HL-60 (cell line): ENCODE results near the gene OMD.

Experiments used
- DNase-seq, 2 experiments: peaks; one replicate each; pipeline ENCODE4 v3.0.0-alpha.2; 2010 to 2020; ENCODE audit warnings: low read depth in 1 of 2, low spot score in 1 of 2
- H3K27ac ChIP-seq: fragments of 250-450 bp; sonication (Bioruptor Pico); replicated peaks from 2 replicates; pipeline ENCODE4 v1.5.1; 2020; ENCODE audit warnings: mild to moderate bottlenecking, moderate library complexity
- H3K27me3 ChIP-seq: fragments of 250-450 bp; sonication (Bioruptor Pico); 2 replicates; pipeline ENCODE4 v1.5.1; 2021; ENCODE audit warnings: mild to moderate bottlenecking, moderate library complexity; ENCODE audit not compliant: insufficient read depth, poor library complexity, severe bottlenecking
- H3K4me3 ChIP-seq: replicated peaks from 2 replicates; pipeline ENCODE4 v1.5.1; 2011; ENCODE audit warnings: mild to moderate bottlenecking, control low read depth, low read length; ENCODE audit not compliant: insufficient read depth
- GABPA ChIP-seq: IDR thresholded peaks from 2 replicates; pipeline ENCODE4 v1.6.1; 2012; ENCODE audit warnings: low read depth
- POLR2AphosphoS5 ChIP-seq: IDR thresholded peaks from 2 replicates; pipeline ENCODE4 v1.6.1; 2012; ENCODE audit warnings: low read depth
- SPI1 ChIP-seq: IDR thresholded peaks from 2 replicates; pipeline ENCODE4 v1.6.1; 2012; ENCODE audit warnings: low read depth, mild to moderate bottlenecking, borderline replicate concordance
- TF ChIP-seq, protein P1 (sequence below): IDR thresholded peaks from one replicate; pipeline ENCODE4 v1.5.1; 2011; ENCODE audit warnings: low read length, control low read depth, inconsistent platforms; ENCODE audit not compliant: insufficient read depth
- TF ChIP-seq, protein P2 (sequence below): IDR thresholded peaks from 2 replicates; pipeline ENCODE4 v1.6.1; 2012; ENCODE audit warnings: low read depth; ENCODE audit not compliant: insufficient replicate concordance

The OMD gene

DNA sequence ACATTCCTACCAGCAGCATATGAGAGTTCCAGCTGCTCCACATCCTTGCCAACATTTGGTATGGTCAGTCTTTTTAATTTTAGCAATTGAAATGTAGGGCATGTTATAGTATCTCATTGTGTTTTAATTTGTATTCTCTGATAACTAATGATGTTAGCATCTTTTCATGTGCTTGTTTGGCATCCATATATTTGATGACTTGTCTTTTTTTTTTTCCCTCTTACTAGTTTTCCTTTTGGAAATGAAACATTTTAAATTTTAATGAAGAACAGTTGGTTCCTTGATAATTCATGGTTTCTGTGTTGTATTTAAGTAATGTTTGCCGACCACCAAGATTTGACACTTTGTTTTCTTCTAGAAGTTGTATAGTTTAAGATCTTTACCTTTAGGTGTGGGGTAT, 28.7 kb downstream of the OMD start:
- Histone ChIP-seq H3K4me3 (no peak overlapping the region), H3K27ac (no peak overlapping the region), H3K27me3 (no peaks in the 10 kb centered on the region)
- no peak for DNase-seq
- no peak for TF ChIP-seq POLR2AphosphoS5
- TF ChIP-seq SPI1, result no peak
- TF ChIP-seq, protein P1, sequence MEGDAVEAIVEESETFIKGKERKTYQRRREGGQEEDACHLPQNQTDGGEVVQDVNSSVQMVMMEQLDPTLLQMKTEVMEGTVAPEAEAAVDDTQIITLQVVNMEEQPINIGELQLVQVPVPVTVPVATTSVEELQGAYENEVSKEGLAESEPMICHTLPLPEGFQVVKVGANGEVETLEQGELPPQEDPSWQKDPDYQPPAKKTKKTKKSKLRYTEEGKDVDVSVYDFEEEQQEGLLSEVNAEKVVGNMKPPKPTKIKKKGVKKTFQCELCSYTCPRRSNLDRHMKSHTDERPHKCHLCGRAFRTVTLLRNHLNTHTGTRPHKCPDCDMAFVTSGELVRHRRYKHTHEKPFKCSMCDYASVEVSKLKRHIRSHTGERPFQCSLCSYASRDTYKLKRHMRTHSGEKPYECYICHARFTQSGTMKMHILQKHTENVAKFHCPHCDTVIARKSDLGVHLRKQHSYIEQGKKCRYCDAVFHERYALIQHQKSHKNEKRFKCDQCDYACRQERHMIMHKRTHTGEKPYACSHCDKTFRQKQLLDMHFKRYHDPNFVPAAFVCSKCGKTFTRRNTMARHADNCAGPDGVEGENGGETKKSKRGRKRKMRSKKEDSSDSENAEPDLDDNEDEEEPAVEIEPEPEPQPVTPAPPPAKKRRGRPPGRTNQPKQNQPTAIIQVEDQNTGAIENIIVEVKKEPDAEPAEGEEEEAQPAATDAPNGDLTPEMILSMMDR, result no peak
- TF ChIP-seq, protein P2, sequence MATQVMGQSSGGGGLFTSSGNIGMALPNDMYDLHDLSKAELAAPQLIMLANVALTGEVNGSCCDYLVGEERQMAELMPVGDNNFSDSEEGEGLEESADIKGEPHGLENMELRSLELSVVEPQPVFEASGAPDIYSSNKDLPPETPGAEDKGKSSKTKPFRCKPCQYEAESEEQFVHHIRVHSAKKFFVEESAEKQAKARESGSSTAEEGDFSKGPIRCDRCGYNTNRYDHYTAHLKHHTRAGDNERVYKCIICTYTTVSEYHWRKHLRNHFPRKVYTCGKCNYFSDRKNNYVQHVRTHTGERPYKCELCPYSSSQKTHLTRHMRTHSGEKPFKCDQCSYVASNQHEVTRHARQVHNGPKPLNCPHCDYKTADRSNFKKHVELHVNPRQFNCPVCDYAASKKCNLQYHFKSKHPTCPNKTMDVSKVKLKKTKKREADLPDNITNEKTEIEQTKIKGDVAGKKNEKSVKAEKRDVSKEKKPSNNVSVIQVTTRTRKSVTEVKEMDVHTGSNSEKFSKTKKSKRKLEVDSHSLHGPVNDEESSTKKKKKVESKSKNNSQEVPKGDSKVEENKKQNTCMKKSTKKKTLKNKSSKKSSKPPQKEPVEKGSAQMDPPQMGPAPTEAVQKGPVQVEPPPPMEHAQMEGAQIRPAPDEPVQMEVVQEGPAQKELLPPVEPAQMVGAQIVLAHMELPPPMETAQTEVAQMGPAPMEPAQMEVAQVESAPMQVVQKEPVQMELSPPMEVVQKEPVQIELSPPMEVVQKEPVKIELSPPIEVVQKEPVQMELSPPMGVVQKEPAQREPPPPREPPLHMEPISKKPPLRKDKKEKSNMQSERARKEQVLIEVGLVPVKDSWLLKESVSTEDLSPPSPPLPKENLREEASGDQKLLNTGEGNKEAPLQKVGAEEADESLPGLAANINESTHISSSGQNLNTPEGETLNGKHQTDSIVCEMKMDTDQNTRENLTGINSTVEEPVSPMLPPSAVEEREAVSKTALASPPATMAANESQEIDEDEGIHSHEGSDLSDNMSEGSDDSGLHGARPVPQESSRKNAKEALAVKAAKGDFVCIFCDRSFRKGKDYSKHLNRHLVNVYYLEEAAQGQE, result no peak
- TF ChIP-seq GABPA, result no peak

DNA sequence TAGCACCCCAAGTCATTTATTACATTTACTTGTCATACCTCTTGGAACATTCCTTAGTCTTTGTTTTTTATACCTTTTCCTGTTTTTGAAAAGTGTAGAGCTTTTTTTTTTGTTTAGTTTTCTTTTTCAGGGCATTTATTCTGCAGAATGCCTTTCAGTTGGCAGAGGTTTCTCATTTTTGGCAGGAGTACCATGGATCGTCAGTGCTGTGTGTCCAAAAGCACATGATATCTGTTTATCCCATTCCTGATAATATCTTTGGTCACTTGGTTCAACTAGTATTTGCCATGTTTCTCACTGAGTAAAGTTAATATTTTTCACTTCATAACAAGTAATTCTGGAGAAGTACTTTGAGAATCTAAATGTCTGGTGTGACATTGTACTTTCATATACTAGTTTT, 30.6 kb downstream of the OMD start:
- no peak for TF ChIP-seq POLR2AphosphoS5
- no peak for TF ChIP-seq SPI1
- TF ChIP-seq GABPA, result no peak
- Histone ChIP-seq H3K4me3 (no peak overlapping the region), H3K27me3 (no peaks in the 10 kb centered on the region), H3K27ac (no peak overlapping the region)
- no peak for DNase-seq

DNA sequence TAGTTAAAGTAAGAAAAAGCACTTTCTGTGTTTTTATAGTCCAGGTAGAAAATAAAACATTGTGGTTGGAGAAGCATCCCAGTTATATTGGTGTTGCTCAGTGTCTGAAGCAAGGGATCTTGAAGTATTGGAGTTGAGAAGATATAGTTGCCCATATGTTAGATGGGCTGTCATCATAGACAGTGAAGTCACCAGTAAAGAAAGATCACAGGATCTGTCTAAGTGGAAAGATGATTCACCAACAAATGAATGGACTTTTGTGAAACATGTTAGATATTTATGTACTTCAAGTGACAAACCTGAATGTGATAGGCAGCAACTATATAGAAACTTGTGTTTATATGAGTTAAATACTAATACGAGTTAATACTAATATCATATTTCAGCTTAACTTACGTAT, 31.6 kb downstream of the OMD start:
- no peak overlapping the region for H3K27ac ChIP-seq
- DNase-seq, result no peak
- TF ChIP-seq, protein P1, result no peak
- TF ChIP-seq GABPA (no peak), SPI1 (no peak), POLR2AphosphoS5 (no peak)
- TF ChIP-seq, protein P2, result no peak
- no peaks in the 10 kb centered on the region for H3K27me3 ChIP-seq
- no peak overlapping the region for H3K4me3 ChIP-seq

DNA sequence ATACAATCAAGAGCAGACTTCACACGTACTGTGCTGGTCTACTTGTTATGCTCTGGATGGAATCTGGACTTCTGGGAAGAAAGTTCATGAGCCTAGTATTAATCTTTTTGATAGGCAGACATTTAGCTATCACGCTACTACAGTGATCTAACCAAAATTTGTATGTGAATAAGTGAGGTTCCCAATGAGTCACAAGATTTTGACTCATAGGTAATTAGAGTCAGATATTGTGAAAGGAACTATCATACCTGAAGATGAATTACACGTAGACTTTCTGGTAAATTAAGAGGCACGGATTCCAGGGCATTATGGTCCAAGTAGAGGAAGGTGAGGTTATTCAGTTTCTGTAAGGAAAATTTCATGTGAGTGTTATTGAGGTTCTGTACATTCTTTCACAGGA, 38.3 kb downstream of the OMD start:
- DNase-seq, result no peak
- TF ChIP-seq GABPA (no peak), SPI1 (no peak)
- no peak overlapping the region for H3K27ac ChIP-seq
- H3K27me3 ChIP-seq, result no peaks in the 10 kb centered on the region
- no peak overlapping the region for H3K4me3 ChIP-seq

DNA sequence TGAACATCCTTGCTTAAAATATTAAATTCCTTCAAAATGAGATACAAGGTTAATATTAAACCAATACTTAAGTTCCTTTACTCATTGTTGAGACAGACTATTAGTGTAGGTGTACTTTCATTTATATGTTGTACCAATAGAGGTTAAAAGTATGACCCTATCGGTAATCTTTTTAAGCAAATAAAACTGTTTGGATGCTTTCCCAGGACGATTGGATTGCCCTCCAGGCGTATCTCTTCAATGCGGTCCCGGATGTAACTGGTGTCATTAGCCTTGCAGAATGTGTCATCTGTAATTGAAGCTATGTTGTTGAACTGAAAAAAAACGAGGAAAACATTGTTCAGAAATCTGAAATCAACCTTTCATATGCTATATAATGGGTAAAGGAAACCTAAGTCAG, 38.8 kb downstream of the OMD start:
- DNase-seq, result no peak
- Histone ChIP-seq H3K27me3 (no peaks in the 10 kb centered on the region), H3K4me3 (no peak overlapping the region), H3K27ac (no peak overlapping the region)
- TF ChIP-seq GABPA (no peak), SPI1 (no peak), POLR2AphosphoS5 (no peak)
- TF ChIP-seq, protein P2, result no peak
- TF ChIP-seq, protein P1, result no peak
